ENCODE results near the gene N4BP2L2.

N4BP2L2 gene

GRCh38 chr13:32511482-32511881 lies 27.1 kb downstream of the N4BP2L2 start:
- ATAC-seq, result no peak
- TF ChIP-seq CSDC2 (CRISPR knock-in tag; IDR thresholded peaks at IDR 0.05) (no peak), PPARA (CRISPR knock-in tag; IDR thresholded peaks at IDR 0.05; ENCODE audit: borderline replicate concordance) (no peak), BACH2 (CRISPR knock-in tag; IDR thresholded peaks at IDR 0.05; ENCODE audit: borderline replicate concordance) (no peak), ZNF565 (CRISPR knock-in tag; conservative IDR thresholded peaks at IDR 0.05; ENCODE audit: low read depth) (no peak), GLIS3 (CRISPR knock-in tag; IDR thresholded peaks at IDR 0.05) (no peak), TOX (CRISPR knock-in tag; IDR thresholded peaks at IDR 0.05; ENCODE audit: borderline replicate concordance) (no peak), TCF4 (CRISPR knock-in tag; IDR thresholded peaks at IDR 0.05; ENCODE audit: borderline replicate concordance) (no peak), RARB (CRISPR knock-in tag; IDR thresholded peaks at IDR 0.05) (no peak), CSRNP3 (CRISPR knock-in tag; IDR thresholded peaks at IDR 0.05) (no peak), SNAI2 (CRISPR knock-in tag; IDR thresholded peaks at IDR 0.05) (no peak), ISL1 (CRISPR knock-in tag; IDR thresholded peaks at IDR 0.05) (no peak)

- ATAC-seq, result no peak
- no peak for TF ChIP-seq CSRNP3 (CRISPR knock-in tag; IDR thresholded peaks at IDR 0.05)
- no peak for TF ChIP-seq PPARA (CRISPR knock-in tag; IDR thresholded peaks at IDR 0.05; ENCODE audit: borderline replicate concordance)
- no peak for TF ChIP-seq ZFP3 (CRISPR knock-in tag; IDR thresholded peaks at IDR 0.05)
- no peak for TF ChIP-seq OSR1 (CRISPR knock-in tag; IDR thresholded peaks at IDR 0.05)
- TF ChIP-seq GLIS3 (CRISPR knock-in tag; IDR thresholded peaks at IDR 0.05), result no peak
- no peak for TF ChIP-seq PATZ1 (CRISPR knock-in tag; IDR thresholded peaks at IDR 0.05; ENCODE audit: borderline replicate concordance)
- no peak for TF ChIP-seq ZNF70 (CRISPR knock-in tag; IDR thresholded peaks at IDR 0.05)
- no peak for TF ChIP-seq ZC3H10 (CRISPR knock-in tag; IDR thresholded peaks at IDR 0.05)
- no peak for TF ChIP-seq BACH2 (CRISPR knock-in tag; IDR thresholded peaks at IDR 0.05; ENCODE audit: borderline replicate concordance)
Measured at GRCh38 chr13:32504876-32505275, 33.7 kb downstream of the N4BP2L2 start.

GRCh38 chr13:32504263-32504662 lies 34.3 kb downstream of the N4BP2L2 start:
- no peak for ATAC-seq
- no peak for TF ChIP-seq CSDC2 (CRISPR knock-in tag; IDR thresholded peaks at IDR 0.05)
- TF ChIP-seq SNAI2 (CRISPR knock-in tag; IDR thresholded peaks at IDR 0.05), result no peak
- TF ChIP-seq ESRRG (CRISPR knock-in tag; IDR thresholded peaks at IDR 0.05), result no peak
- TF ChIP-seq ZC3H10 (CRISPR knock-in tag; IDR thresholded peaks at IDR 0.05), result no peak
- TF ChIP-seq CREB5 (CRISPR knock-in tag; IDR thresholded peaks at IDR 0.05; ENCODE audit: low read depth), result no peak
- TF ChIP-seq ARNTL (CRISPR knock-in tag; IDR thresholded peaks at IDR 0.05; ENCODE audit: borderline replicate concordance, low read depth), result no peak
- no peak for TF ChIP-seq CSRNP3 (CRISPR knock-in tag; IDR thresholded peaks at IDR 0.05)
- TF ChIP-seq TSHZ2 (CRISPR knock-in tag; IDR thresholded peaks at IDR 0.05), result no peak
- no peak for TF ChIP-seq ZNF8 (CRISPR knock-in tag; IDR thresholded peaks at IDR 0.05)
- no peak for TF ChIP-seq ISL1 (CRISPR knock-in tag; IDR thresholded peaks at IDR 0.05)
- TF ChIP-seq RARB (CRISPR knock-in tag; IDR thresholded peaks at IDR 0.05), result no peak
- TF ChIP-seq PPARA (CRISPR knock-in tag; IDR thresholded peaks at IDR 0.05; ENCODE audit: borderline replicate concordance), result no peak
- TF ChIP-seq TOX (CRISPR knock-in tag; IDR thresholded peaks at IDR 0.05; ENCODE audit: borderline replicate concordance), result no peak
- no peak for TF ChIP-seq OSR1 (CRISPR knock-in tag; IDR thresholded peaks at IDR 0.05)
- TF ChIP-seq PATZ1 (CRISPR knock-in tag; IDR thresholded peaks at IDR 0.05; ENCODE audit: borderline replicate concordance), result no peak
- no peak for TF ChIP-seq TCF4 (CRISPR knock-in tag; IDR thresholded peaks at IDR 0.05; ENCODE audit: borderline replicate concordance)
- no peak for TF ChIP-seq POU6F1 (CRISPR knock-in tag; IDR thresholded peaks at IDR 0.05; ENCODE audit: borderline replicate concordance, low read depth)
